HG03342 (cell line): ENCODE data around the gene MYO5B.
"Not testable (repeated sequence)": the region's sequence is repeated elsewhere in the genome, so short reads cannot be mapped to it uniquely, and the experiment has no call there.

Source experiments
- ATAC-seq: cut with Tn5 transposase; IDR thresholded peaks from one replicate; pipeline ENCODE4 v1.9.1; 2021; ENCODE audit warnings: mild to moderate bottlenecking, moderate library complexity; ENCODE audit not compliant: unreplicated experiment

MYO5B gene

DNA sequence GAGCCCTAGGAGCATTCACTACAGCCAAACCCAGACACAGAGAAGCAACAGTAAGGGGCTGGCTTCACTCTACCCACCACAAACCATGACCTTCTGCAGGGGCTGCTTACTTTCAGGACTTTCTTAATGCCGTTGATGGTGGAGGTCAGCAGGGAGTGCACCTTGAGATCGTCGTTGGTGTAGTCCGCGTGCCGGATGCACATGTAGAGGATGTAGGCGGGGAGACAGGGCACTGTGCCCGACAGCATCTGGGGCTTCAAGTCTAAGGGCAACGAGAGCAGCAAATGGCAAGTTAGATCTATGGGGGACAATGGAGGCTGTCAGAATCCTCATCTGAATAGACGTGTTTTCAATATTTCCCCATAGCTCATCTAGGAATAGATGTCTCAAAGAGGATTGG, 351.8 kb downstream of the MYO5B start:
- ATAC-seq = no peak

GRCh38 chr18:49842656-49843055, 352.3 kb downstream of the MYO5B start:
- ATAC-seq = no peak

- ATAC-seq = no peak
These were observed 353.4 kb downstream of the MYO5B start for GRCh38 chr18:49841236-49842217.

GRCh38 chr18:49839012-49839411, 355.9 kb downstream of the MYO5B start:
- no peak for ATAC-seq

- no peak for ATAC-seq
These were observed 356.6 kb downstream of the MYO5B start for GRCh38 chr18:49838381-49838780.

DNA sequence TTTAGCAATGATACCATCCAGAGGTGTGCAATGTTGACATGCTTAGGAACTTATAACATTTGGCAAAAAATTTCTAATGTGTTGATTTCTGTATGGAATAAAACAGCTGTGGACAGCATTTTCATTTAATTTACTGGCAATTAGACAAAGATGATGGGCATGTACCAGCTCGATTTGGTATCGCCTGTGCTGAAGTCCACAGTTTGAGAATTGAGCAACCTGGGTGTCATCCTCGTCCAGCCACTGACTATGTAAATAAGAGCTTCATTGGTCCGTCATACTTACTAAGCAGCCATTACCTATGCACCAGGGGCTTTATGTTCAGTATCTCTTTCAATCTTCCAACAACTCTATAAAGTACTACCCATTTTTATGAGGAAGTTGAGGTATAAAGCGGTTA, 357.1 kb downstream of the MYO5B start:
- ATAC-seq = no peak

GRCh38 chr18:49837316-49837835, 357.6 kb downstream of the MYO5B start:
- ATAC-seq = not testable (repeated sequence)

- no peak for ATAC-seq
These were observed 359.5 kb downstream of the MYO5B start for GRCh38 chr18:49835405-49835804.

DNA sequence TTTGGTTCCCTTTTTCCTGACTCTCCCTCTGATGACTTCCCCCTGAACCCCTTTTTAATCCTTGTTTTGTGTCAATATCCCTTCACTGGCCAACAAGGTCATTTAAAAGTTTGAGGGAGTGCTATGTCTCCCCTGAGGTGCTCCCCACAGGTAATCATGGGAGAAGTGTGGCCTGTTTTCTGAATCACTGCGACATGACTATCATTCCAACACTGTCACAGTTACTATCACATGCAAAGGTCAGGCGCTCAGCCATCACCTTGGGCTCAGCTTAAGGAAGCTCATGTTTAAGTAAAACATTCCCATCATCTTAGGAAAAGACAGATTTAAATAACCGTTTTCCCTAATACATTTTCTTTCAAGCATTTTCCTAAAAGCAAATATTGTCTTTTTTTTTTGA, 360.7 kb downstream of the MYO5B start:
- ATAC-seq = no peak

DNA sequence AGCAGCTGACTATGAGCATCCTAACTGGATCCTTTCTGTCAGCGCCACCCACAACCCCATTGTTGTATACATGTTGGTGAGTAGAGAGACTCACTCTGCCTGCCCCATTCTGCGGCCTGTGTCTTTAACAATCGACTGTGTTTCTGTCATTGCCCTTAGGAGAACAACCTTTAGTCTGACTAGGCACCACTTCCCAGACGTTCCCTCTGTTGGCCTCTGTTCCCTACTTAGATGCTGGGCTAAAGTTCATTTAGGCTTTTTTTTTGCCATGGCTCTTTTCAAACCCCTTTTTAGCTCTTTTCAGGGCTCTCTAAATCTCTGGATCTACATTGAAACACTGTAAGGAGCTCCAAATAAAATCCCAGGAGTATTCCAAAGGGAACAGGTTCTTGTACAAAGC, 361.1 kb downstream of the MYO5B start:
- no peak for ATAC-seq

- no peak for ATAC-seq
These were observed 362.7 kb downstream of the MYO5B start for GRCh38 chr18:49832221-49832647.

DNA sequence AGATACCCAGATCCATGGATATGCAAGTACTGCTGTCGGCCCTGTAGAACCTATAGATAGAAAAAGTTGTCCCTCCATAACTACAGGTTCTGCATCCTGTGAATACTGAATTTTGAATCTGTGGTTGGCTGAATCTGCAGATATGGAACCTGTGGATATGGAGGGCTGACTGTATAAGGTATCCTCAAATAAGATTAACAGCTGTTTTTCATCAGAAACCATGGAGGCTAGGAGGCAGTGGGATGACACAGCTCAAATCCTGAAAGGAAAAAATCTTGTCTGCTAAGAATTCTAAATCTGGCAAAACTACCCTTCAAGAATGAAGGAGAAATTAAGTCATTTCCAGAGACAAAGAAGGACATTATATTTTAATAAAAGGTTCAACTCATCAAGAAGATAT, 367.0 kb downstream of the MYO5B start:
- no peak for ATAC-seq

- peak; percentile 44 for ATAC-seq
These were observed 374.9 kb downstream of the MYO5B start for GRCh38 chr18:49819823-49820671.

DNA sequence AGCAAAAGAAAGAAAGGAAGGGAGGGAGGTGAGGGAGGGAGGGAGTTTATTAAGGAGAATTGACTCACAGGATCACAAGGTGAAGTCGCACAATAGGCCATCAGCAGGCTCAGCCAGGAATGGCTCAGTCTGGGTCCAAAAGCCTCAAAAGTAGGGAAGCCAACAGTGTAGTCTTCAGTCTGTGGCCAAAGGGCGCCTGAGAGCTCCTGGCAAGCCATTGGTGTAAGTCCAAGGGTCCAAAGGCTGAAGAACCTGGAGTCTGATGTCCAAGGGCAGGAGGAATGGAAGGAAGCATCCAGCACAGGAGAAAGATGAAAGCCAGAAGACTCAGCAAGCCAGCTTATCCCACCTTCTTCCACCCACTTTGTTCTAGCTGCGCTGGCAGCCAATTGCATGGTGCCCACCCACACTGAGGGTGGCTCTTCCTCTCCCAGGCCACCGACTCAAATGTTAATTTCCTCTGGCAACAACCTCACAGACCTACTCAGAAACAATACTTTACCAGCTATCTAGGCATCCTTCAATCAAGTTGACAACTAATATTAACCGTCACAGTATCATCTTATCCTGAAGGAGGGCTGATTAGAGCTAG, 375.8 kb downstream of the MYO5B start:
- ATAC-seq = no peak

- no peak for ATAC-seq
These were observed 377.0 kb downstream of the MYO5B start for GRCh38 chr18:49817947-49818346.

- no peak for ATAC-seq
These were observed 379.0 kb downstream of the MYO5B start for GRCh38 chr18:49815927-49816326.

- peak; percentile 26 for ATAC-seq
These were observed 380.8 kb downstream of the MYO5B start for GRCh38 chr18:49814147-49814499.

- peak; percentile 82 for ATAC-seq
These were observed 381.4 kb downstream of the MYO5B start, which contains the start of gene ACAA2 for GRCh38 chr18:49813319-49814146. TSS of gene ACAA2 (minus strand) at chr18:49813533. CDS start at chr18:49813484, 49 bp downstream.

GRCh38 chr18:49813069-49813318, 382.0 kb downstream of the MYO5B start:
- ATAC-seq = peak; percentile 23

DNA sequence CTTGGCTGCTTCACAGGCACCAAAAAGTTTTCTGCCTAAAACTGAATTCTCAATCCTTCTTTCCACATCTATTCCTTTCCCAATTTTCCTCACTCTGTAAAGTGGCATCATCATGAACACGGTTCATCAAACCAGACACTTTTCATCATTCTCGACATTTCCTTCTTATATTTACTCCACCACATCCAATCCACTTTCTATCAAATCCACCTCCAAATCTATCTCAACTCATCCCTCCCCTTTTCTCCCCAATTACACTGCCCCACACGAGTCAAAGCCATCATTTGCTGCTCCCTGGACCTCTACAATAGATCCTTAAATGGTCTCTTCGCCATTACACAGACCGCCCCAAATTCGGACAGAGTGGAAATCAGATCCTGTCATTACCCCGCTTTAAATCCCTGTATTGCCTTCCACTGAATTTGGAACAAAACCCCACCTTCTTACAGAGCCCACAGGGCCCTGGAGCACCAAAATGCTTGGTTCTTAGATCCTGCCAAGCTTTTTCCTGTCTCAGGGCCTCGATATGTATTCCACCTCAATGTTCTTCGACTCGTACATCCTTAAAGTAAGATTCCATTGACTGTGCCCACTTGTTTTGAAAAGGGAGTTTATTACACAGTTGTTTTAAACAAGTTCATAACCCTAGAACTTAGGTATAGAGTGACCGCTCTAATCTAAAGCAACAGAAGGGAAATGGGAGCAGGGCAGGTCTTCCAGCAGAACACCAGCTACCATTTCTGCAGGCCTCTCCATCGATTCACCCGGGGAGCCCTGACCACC, 382.5 kb downstream of the MYO5B start:
- no peak for ATAC-seq
